GM21528 (cell line): ENCODE results near the gene MDM4.
"Not testable (repeated sequence)": the region's sequence is repeated elsewhere in the genome, so short reads cannot be mapped to it uniquely, and the experiment has no call there.

Experiments
- ATAC-seq: cut with Tn5 transposase; IDR thresholded peaks from one replicate; pipeline ENCODE4 v1.9.1; 2021; ENCODE audit warnings: mild to moderate bottlenecking, moderate library complexity; ENCODE audit not compliant: unreplicated experiment, low FRiP score

Gene MDM4

DNA sequence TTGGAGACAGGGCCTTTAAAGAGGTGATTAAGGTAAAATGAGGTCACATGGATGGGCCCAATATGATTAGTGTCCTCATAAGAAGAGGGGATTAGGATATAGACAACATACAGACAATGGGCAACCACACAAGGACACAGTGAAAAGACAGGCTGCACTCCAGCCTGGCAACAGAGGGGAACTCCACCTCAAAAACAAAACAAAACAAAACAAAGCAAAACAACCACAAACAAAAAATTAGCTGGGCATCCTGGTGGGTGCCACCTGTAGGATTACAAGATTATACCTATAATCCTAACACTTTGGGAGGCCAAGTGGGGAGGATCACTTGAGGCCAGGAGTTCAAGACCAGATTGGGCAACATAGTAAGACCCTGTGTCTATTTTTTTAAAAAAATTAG, 4.8 kb upstream of the MDM4 start:
- ATAC-seq: no peak

DNA sequence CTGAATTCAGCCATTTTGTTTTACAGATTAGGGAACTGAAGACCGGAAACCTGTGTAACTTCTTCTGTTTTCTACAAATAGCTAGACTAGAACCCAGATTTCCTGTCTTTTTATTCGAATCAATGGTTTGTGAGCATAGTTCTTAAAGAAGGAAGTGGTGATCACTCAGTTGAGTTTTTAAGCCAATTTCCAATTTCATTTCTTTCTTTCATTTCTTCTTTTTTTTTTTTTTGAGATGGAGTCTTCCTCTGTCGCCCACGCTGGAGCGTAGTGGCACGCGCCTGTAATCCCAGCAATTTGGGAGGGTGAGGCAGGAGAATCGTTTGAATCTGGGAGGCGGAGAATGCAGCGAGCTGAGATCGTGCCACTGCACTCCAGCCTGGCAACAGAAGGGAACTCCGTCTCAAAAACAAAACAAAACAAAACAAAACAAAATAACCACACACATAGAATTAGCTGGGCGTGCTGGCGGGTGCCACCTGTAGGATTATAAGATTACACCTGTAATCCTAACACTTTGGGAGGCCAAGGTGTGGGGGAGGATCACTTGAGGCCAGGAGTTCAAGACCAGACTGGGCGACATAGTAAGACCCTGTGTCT, 3.0 kb upstream of the MDM4 start:
- ATAC-seq: peak; percentile 35

DNA sequence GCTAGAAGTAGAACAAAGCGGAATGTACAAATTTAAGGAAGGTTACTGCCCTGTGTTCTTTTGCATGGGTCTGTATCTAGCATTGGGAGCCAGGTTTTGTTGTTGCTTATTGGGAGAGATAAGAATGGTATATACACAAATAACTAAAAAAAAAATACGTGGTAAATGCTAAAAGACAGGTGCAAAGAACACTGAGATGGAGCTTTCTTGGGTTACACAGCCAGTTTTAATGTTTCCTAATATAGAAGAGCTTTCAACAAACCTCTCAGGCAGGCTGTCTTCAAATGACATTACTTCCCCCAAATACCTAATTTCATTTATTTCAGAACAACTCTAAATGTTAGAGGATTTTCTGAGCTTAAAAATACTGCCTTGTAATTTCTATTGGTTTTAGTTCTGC, 1.4 kb upstream of the MDM4 start:
- no peak for ATAC-seq

DNA sequence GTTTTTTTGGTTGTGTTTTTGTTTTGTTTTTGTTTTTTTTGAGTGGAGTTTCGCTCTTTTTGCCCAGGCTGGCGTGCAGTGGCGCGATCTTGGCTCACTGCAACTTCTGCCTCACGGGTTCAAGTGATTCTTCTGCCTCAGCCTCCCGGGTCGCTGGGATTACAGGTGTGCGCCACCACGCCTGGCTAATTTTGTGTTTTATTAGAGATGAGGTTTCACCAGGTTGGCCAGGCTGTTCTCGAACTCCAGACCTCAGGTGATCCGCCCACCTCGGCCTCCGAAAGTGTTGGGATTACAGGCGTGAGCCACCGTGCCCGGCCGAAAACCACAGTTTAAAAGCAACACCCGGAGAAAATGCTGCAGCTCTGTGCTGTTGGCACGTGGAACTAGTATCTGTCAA, 1.2 kb downstream of the MDM4 start:
- ATAC-seq: not testable (repeated sequence)

DNA sequence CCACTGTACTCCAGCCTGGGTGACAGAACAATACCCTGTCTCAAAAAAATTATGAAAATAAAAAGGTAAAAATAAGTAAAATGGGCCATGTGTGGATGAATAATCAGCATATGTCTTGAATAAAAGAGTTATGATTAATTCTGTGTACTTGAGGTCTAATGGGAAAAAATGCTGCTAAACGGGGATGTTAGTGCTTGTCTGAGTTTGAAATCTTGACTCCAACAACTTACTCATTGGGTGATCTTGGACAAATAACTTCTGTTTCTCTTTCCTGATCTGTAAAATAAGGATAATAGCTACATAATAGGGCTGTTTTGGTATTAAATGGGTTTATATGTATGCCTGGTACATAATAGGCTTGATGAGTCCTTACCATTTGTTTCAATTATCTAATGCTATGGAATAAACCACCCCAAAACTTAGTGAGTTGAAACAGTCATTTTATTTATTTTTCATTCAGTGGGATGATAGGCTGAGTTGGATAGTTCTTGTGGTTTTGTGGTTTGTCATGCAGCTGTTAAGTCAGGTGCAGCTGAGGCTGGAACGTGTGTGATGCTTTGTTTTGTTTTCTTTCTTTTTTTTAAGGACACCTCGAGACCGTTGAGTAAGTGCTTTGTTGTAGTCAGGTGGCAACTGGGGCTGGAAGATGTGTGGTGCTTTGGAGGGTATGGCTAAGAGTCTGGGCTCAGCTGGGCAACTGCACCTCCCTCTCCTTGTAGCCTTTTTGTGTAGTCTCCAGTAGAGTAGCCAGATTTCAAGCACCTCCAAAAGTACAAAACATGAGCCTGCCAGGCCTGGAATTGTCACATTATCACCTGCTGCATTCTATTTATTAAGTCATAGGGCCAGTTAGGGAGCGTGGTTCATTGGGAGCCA, 4.9 kb downstream of the MDM4 start:
- ATAC-seq: peak; percentile 54

DNA sequence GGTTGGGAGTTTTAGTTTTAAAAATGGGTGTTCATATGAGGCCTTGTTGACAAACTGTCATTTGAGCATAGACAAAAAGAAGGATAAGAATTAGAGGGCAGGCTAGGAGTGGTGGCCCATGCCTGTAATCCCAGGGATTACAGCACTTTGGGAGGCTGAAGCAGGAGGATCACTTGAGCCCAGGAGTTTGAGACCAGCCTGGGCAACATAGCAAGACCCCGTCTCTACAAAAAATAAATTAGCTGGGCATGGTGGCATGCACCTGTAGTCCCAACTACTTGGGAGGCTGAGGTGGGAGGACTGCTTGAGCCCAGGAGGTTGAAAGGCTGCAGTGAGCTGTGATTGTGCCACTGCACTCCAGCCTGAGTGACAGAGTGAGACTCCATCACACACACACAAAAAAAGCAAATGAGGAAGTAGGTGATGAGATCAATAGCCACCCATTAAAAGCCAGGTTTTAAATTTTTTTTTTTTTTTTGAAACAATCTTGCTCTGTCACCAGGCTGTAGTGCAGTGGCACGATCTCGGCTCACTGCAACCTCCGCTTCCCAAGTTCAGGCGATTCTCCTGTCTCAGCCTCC, 5.8 kb downstream of the MDM4 start:
- not testable (repeated sequence) for ATAC-seq

DNA sequence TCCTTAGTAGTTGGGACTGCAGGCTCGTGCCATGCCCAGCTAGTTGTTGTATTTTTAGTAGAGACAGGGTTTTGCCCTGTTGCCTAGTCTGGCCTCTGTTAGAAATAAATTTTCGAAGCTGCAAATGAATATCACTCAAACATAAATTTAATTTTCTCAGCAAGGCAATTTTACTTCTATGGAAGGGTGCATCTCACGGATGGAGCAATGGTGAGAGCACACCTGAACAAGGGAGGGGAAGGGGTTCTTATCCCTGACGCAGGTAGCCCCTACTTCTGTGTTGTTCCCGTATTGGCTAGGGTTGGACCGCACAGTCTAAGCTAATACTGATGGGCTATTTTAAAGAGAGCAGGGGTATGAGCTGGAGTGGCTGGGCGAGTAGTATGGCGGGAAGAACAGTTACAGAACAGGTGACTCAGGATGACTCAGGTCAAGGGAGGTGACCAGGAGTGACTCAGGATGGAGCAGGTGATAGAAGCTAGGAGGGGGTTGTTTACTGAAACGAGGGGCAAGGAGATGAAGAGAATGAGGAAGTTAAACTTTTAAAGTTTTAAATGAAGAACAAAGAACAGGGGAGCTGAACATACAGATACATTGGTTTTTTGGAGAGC, 7.5 kb downstream of the MDM4 start:
- no peak for ATAC-seq

DNA sequence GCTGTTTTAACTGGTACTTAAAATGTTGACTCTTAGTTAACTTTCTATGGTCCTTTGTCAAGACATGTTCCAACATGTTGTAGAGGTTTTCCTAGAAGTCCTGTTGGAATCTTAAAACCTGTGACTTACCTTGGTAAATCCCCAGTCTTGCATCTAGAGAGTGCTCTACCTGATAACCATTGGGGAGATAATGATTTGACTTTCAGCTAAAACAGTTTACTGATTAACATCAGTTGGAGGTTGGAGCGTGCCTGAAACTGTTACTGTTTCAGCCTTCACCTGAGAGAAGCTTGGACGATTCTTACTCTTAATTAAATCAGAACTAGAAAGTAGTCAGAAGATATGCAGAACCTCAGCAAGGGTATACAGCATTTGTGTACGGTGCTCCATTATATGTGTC, 8.8 kb downstream of the MDM4 start:
- ATAC-seq: peak; percentile 41

DNA sequence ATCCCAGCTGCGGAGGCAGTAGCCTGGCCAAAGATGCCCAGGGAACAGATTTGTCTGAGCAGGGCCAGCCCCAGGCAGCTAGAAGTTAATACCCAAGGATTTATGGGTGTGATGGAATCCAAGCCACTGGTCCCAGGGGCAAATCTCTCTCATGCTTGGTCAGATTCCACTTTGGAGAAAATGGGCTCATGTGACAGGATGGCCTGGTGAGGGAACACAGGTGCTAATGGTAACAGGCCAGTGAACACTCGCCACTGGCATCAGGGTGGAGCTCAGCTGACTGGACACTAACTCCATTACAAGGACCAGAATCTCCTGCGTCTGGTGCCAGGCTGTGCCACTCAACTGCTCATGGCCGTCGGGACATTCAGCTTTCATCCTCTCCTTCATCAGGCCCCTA, 12.0 kb downstream of the MDM4 start:
- ATAC-seq: no peak

DNA sequence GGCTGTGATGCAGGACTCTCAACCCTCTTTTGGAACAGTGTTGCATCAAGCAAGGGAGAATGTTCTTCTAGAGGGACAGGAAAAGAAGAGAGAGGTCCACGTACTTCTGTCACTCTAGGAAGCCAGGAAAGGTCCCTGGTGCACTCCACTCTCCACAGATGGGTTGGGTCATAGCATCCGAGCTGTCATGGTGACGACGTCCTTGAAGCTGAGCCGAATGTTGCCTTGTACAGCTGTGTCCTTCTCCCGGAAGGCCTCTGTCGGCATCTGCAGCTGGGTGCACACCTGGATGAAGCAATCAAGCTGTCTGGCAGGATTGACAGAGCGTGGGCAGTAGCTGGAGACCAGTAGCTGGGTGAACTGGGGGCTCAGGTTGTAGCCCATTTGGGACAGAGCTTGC, 12.5 kb downstream of the MDM4 start:
- ATAC-seq: no peak

DNA sequence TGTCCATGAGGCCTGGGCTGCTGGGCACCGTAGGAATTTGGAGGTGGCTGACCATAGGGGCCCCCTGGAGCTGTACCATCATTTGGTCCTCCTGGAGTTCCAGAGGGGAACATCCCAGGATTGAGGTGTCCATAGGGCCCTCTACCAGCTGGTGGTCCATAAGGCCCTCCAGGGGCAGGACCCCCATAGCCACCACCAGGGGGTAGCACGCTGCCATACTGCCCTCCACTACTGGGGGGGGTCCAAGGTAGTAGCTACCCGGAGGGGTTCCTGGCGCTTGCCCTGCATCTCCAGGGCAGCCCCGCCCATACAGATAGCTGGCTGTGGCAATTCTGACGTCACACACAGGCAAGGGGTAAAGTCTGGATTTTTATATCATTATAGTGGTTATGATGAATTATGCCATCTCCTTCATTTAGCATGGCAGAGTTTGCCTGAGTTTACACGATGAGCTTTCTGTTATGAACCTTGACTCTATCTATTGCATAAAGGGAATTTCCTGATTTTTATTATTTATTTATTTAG, 13.2 kb downstream of the MDM4 start:
- no peak for ATAC-seq

DNA sequence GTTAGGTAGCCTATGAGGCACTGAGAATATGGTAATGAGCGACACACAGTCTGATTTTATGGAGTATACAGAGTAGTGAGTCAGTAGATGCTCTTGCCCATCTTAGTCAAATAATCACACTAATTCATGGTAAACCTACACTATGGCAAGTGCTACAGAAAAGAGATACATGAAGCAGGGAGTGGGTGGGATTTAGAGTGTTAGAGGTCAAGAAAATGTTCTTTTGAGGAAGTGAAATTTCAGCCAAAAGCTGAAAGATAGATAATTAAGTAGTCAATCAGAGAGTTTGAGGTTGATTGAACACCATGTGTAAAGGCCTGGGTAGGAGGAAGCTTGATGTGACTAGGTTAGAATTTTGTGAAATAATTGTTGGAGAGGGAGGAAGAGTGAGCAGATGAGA, 14.7 kb downstream of the MDM4 start:
- ATAC-seq: peak; percentile 86

DNA sequence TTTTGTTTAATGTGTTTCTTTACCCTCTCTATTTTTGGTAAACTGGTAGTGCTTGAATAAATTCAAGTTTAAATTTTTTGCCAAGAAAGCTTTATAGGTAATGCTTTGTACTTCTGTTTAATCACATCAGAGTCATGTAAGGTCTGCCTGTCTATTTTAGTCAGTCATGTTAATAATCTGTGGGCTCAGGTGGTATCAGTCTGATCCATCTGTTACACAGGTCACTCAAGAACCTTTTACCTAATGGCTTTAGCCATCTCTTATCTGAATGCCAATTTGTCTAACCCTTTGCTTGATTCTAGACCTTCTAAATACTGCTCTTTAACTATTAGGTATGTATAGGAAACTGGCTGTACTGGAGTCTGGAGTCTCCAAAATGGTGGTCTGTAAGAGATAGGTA, 16.6 kb downstream of the MDM4 start:
- ATAC-seq: no peak

DNA sequence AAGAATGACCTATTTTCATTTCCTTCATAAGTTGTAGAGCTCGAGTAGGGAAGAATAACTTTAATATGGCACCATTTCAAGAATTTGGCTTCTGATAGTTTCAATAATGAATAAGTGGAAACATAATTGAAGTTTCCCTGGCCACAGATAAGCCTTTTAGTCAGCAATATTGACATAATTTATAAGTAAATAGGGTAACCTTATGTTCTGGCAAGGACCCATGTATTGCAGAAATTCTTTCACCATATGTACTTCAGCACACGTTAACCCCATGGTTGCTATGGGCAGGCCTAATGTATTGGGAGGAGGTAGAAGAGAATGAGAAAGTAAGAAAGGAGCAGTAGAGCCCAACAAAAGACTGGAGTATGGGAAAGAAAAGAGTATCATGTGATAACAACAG, 25.4 kb downstream of the MDM4 start:
- ATAC-seq: no peak

DNA sequence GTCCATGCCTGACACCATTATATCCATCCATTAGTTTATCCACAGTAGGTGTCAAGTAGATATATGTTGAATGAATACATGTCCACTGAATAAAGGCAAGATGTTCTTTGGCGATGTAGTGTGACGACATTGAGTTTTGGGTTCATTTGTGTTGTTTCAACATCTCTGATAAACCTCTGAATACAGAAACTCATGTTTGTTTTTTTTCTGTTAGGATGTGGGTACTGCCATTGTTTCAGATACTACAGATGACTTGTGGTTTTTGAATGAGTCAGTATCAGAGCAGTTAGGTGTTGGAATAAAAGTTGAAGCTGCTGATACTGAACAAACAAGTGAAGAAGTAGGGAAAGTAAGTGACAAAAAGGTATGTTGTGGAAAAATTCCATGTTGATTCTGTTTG, 28.1 kb downstream of the MDM4 start:
- ATAC-seq: no peak

DNA sequence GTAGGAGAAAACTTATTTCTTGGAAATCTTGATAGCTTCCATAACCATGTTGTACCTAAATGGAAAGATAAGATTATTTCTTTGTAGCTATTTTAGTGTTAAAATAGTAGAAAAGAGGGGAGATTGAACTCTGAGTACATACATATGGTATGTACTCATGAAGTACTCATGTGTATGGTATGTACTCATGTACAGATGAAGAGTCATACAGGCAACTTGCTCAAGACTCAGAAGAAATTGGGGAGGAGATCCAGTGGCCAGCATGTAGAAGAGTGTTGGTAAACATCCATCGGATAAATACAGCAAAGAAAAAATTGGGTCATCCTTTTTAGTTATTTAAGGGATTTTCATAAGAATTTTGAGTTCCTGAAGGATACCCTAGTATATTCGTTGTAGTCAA, 29.0 kb downstream of the MDM4 start:
- ATAC-seq: no peak

DNA sequence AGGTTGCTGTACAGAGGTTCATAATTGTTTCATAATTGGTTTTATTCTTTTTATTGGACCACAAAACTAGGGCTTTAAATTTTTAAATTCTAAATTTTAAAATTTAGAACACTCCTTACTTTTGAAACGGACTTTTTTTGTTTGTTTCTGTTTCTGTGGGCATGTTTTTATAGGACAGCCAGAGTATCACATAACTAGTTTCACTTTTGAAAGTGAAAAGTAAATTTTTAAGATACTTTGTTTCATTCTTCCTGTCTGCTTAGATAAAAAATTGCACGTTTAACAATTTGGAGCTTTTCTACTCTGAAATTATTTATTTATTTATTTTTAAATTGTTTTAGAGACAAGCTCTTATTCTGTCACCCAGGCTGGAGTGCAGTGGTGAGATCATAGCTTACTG, 29.7 kb downstream of the MDM4 start:
- ATAC-seq: no peak

DNA sequence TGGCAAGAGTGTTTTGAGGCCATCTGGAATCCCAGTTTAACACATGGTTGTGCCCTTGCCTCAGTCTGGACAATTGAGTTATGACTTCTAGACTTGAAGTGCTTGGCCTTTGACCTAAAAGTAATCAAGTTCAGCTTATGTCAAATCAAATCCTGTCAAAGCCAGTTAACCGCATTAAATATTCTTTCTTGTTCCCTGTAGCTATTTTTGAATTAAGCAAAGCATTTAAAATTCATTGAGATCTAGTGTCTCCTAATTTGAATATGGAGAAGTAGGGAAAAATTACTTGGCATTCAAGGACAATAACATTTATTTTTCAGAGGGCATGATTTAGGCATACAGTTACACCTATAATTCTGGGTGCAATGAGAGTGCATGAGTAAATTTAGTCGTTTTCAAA, 32.1 kb downstream of the MDM4 start:
- ATAC-seq: no peak

DNA sequence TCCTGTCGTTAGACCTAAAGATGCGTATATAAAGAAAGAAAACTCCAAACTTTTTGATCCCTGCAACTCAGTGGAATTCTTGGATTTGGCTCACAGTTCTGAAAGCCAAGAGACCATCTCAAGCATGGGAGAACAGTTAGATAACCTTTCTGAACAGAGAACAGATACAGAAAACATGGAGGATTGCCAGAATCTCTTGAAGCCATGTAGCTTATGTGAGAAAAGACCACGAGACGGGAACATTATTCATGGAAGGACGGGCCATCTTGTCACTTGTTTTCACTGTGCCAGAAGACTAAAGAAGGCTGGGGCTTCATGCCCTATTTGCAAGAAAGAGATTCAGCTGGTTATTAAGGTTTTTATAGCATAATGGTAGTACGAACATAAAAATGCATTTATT, 33.1 kb downstream of the MDM4 start:
- ATAC-seq: no peak

DNA sequence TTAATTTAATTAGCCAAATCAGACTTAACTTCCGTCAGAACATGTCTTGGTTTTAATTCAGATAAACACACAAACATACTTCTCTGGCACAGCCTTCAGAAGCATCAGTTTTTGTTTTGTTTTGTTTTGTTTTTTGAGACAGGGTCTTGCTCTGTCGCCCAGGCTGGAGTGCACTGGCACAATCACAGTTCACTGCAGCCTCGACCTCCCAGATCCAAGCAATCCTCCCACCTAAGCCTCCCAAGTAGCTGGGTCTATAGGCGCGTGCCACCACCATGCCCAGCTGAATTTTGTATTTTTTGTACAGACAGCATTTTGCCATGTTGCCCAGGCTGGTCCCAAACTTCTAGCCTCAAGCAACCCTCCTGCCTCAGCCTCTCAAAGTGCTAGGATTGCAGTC, 34.7 kb downstream of the MDM4 start:
- no peak for ATAC-seq

DNA sequence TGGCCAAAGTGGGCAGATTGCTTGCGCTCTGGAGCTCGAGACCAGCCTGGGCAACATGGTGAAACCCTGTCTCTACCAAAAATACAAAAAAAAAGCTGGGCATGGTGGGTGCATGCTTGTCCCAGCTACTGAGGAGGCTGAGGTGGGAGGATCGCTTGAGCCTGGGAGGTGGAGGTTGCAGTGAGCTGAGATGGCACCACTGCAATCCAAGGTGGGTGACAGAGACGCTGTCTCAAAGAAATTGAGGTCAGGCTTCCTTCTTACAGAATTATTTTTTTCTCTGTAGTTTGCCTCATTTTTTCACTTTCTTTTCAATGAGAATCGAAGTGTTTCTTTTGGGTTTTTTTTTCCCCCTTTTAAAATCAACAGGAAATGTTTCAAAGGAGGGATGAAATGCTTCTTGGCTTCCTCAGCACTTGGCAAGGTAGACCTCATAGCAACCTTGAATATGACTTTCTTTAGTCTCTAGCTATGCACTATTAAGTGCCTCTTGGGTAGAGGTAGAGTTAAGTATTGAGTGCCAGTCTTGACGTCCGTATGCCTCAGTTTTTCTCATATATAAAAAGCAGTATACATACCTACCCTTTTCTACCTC, 40.3 kb downstream of the MDM4 start:
- no peak for ATAC-seq
